AG20443 (cell line): ENCODE data around the gene TMEM106C.
"Not testable (repeated sequence)": the region's sequence is repeated elsewhere in the genome, so short reads cannot be mapped to it uniquely, and the experiment has no call there.

Experiments used
- DNase-seq: peaks from one replicate; pipeline ENCODE4 v3.0.0; 2012; ENCODE audit warnings: low spot score, mixed read lengths

TMEM106C gene

GRCh38 chr12:47949441-47950341 is 13.7 kb upstream of the TMEM106C start:
- DNase-seq = peak; percentile 93

DNA sequence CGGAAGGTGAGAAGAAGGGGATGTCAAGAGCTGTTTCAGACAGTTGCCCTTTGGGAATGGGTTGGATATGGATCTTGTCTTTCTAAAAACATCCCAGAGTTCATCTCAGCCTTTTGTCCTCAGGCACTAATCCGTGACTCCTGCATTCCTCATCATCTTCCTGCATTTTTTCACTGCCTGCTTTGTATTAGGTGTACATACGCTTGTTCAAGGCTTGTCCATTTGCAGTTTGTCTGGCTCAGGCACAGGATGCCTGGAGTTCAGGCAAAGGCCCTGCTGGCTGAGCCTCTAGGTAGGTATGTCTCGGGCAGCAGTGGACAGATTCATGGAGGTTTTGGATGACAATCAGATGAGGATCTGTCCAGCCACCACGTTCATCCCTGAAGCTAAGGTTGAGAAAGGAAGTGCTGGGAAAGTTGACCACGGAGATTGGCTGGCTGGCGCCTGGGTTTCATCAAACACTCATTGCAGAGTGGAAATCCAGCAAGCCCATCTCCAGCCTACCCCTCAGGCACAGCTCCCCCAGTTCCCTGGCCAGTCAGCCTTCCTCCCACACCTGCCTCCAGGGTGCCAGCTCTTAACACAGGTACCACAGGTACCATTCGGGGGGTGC is 12.4 kb upstream of the TMEM106C start:
- DNase-seq = no peak

GRCh38 chr12:47954058-47954457 is 9.3 kb upstream of the TMEM106C start:
- DNase-seq = no peak

DNA sequence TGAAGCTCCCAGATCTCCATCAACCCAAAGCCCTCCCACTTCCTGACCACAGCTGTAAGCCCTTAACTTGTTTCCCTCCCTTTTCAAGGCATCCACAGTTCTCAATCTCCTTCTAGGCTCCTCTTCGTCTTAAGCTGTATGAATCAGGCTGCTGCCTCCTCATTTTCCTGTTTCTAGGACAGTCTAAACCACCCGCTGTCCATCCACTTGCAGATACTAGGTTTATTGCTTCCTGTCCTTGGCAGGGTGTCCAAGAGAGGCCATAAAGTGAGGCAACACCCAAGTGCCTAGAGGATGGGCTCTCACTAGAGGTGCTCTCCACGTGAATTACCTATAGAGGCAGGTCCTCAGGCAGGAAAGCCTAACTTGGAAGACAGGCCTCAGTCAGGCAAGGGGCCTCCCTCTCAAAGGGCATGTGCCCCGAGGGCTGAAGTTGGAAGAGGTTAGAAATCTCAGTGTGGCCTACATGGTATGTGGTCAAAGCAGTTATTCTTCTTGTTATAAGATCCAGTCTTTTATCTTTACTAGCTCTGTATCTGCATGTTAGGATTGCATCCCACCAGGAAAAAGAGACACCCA is 8.8 kb upstream of the TMEM106C start:
- DNase-seq = no peak

- DNase-seq = no peak
These were observed 8.3 kb upstream of the TMEM106C start for GRCh38 chr12:47955059-47955458.

GRCh38 chr12:47957671-47958070 is 5.7 kb upstream of the TMEM106C start:
- not testable (repeated sequence) for DNase-seq

DNA sequence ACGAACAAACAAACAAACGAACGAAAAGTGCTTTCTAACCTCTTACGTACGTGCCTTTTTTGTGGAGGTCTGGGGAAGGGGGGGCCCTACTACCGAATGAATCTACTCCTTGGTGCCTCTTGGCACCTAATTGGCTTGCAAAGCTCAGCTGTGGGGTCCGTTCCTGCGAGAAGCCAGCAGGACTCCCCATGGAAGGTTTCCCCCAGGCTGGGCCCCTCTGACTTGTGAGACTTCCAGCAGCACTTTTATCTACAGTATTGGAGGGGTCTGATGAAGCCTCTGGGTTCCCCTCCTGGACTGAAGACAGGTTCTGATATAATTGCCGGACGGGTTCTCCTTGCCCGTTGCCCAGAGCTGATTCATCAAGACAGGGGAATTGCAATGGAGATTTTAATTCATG is 1.2 kb upstream of the TMEM106C start:
- DNase-seq = no peak

- no peak for DNase-seq
These were observed 821 bp downstream of the TMEM106C start for GRCh38 chr12:47964106-47964728.

- no peak for DNase-seq
These were observed 2.2 kb downstream of the TMEM106C start for GRCh38 chr12:47965581-47965980.

- DNase-seq = peak; percentile 62
These were observed 4.3 kb downstream of the TMEM106C start for GRCh38 chr12:47967461-47968321.

DNA sequence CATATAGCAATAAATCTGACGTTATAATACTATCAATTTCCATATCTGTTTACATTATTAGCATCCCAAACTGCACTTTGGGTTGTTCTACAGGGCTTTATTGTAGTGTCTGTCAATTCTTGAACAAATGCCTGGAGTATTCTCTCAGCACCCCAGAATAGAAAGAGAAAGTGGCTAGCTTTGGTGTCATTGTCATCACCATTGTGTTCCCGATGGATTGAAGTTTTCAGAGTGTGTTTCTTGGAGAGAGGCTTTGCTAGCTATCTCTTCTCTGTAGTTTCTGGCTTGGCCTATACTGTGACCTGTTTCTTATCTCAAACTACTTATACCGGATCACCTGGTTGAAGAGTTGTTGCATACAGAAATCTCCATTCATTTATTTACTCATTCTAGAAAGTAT is 6.4 kb downstream of the TMEM106C start:
- DNase-seq = no peak

DNA sequence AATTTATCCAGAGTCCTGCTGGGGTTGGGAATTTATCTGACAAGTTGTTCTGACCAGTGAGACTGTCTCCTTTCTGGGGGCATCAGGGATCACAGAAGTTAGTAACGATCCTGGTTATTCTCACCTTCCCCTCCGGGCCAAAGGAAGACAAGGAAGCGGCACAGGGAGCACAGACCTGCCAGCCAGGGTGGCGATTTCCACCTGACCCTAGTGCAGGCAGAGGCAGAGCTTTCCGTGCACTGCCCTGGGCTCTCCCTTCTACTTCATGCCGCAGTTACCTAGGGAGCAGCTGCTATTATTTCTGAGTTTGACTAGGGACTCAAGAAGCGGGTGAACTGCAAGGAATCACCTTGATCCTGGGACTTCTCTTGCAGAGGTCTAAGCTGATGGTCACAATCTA is 7.4 kb downstream of the TMEM106C start:
- no peak for DNase-seq

GRCh38 chr12:47972895-47973294 is 9.5 kb downstream of the TMEM106C start:
- no peak for DNase-seq

DNA sequence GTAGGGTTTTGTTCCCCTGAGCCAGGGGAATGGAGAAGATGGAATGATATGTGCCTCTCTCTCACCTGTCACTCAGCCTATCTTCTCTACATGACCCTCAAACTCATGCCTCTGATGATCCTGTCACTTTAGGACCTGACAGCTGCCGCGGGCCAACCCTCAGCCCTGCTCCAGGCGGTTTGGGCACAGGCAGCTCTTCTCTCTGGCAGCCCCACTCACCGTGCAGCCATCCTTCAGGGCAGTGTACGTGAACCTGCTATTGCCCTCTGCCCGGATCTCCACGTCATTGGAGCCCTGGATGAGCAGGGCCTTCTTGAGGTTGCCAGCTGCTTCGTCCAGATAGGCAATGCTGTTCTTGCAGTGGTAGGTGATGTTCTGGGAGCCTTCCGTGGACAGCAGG is 10.5 kb downstream of the TMEM106C start:
- no peak for DNase-seq

GRCh38 chr12:47975036-47975620 is 11.7 kb downstream of the TMEM106C start:
- DNase-seq = no peak

DNA sequence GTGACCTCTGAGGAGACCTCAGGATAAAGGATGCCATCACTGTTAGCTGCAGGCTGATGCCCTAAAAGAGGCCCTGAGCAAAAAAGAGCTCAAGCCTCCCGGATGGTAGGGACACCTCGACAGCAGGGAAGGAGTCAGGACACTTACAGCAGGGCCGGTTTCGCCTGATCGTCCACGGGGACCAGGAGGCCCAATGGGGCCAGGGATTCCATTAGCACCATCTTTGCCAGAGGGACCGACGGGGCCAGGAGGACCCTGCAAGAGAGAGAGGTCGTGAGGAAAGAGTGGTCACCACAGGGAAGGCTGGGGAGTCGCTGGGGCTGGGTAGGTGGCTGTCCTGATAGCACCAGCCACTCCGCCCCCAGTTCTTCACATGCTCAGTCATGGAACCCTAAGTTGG is 12.4 kb downstream of the TMEM106C start:
- no peak for DNase-seq

DNA sequence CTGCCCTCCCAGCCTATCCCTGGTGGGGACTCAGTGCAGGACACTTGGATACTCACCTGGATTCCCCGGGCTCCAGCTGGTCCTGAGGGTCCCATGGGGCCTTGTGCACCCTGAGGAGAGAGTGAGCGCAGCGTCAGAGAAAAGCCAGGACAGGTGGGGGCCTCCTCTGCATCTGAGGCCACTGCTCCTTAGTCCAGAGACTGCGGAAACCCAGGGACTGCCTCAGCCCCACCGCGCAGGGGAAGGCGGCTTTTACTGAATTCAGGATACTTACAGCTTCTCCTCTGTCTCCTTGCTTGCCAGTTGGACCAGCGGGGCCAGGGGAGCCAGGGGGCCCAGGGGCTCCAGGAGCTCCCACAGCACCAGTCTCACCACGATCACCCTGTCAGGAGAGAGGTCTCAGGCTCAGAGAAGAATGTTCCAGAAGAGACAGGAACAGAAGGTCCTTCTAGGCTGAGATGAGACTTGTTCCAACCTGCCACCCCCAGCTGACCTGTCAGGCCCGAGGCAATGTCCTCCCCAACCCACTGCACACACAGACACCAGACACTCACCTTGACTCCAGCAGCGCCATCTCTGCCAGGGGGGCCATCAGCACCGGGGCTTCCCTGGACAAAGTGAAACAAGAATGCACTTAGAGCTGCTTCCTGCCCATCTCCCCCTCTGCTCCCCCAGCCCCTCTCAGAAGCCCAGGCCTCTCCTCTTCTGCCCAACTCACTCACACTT is 13.8 kb downstream of the TMEM106C start:
- no peak for DNase-seq

- no peak for DNase-seq
These were observed 14.6 kb downstream of the TMEM106C start for GRCh38 chr12:47977772-47978597.

DNA sequence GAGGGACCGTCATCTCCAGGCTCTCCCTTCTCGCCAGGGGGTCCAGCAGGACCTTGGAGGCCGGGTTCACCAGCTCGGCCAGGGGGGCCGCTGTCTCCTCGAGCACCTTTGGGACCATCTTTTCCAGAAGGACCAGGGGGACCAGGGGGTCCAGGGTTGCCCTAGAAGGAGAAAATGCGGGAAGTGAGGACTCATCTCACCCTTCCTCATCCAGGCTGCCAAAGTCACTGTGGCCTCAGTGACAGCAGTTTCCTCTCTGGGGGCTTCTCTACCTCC is 15.1 kb downstream of the TMEM106C start:
- DNase-seq = no peak

GRCh38 chr12:47979166-47979565 is 15.8 kb downstream of the TMEM106C start:
- DNase-seq = no peak
